NCI-H1105 (cell line): ENCODE results near the gene PPOX.

Source experiments
- DNase-seq: peaks from one replicate; lab custom pipeline; 2025; lab: John Stamatoyannopoulos, UW

PPOX gene

DNA sequence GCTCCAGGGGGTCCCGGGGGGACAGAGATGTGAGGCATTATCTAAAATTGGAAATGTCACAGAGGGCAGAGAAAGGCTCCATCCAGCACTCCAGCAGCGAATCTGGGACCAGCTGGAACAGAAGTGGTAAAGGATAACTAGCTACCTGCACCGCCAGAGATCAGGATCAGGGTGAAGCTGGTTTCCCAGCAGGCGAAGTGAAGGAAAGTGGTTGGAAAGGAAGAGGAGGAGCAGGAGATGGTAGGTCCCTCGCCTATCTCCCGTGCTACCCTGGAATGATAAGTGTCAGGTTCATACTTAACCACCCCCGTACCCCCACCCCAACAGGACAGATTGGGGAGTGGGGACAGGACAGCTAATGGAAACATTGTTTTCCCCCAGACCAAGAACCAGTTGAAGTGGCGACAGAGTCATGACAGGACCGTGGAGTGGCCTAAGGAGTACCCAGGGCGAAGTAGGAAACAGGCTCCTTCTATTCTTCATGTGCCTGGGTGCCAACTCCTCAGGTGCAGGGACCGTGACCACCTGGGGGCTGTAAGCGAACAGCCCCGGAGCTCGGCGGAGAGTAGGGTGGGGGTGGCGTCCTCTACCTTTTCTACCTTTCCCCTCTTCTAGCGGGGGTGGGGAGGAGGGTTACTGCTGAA lies 10.4 kb downstream of the PPOX start:
- DNase-seq, result no peak

- peak; percentile 75 for DNase-seq
Observed at GRCh38 chr1:161177112-161177935, 11.1 kb downstream of the PPOX start, which contains the start of gene B4GALT3. B4GALT3 (minus strand) TSS chr1:161177507; CDS start chr1:161176060, 1,447 bp downstream.

DNA sequence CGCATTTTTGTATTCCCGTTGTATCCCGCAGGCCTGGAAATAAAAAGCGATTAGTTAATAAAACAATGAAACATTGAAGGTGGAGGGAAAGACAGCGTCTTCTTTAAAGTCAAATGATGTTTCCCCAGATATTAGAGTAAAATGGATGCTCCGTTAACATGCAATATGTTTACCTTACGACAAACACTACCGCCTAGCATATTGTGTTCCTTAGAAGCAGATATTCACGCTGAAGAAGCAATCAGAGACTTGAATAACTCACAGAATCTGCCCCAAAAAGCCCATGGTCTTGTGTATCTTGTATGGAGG lies 11.7 kb downstream of the PPOX start:
- no peak for DNase-seq

- DNase-seq, result no peak
Observed at GRCh38 chr1:161179698-161180097, 13.5 kb downstream of the PPOX start.

DNA sequence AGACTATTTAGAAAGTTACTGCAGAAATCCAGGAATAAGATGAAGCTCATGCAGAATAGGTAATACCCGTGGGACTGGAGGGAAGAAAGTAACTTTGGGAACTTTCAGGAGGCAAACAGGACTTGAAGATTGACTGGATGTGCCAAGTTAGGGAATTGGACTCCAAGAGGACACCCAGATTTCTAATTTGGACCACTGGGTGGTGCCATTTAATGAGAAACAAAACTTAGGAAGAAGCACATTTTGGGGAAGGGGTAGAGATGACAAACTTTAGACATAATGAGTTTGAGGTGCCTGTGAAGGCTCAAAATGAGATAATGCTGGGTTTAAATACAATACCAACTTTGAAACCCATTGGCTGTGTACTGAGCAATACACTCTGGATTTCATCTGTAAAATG lies 14.4 kb downstream of the PPOX start:
- DNase-seq, result no peak

- DNase-seq, result no peak
Observed at GRCh38 chr1:161182214-161182613, 16.0 kb downstream of the PPOX start.

GRCh38 chr1:161185282-161185682 lies 19.1 kb downstream of the PPOX start:
- no peak for DNase-seq

DNA sequence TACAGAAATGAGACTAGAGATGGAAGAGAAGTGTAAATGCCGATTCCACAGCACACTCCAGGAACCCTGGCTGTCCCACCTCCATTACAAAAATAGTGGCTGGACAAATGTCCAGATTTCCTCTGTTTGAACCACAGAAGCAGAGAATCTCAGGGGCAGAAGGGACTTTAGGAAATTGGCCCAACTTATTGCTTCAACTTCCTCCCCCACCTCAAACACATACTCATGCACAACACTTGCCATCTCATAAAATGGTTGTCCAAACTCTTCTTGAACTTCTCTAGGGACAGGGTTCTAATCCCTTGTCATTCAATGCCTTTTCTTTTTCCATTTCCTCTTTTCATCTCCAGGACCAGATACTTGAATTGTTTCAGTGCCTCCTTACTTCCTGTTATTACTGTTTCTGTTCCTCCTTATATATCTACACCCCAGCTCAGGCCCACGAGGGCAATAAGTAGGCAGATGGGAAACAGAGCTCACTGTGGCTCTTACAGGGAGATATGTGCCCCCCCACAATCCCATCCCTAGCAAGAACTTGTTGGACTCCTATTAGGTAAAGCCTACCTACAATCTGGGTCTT lies 19.6 kb downstream of the PPOX start:
- no peak for DNase-seq

- DNase-seq, result no peak
Observed at GRCh38 chr1:161187311-161187710, 21.1 kb downstream of the PPOX start.

- no peak for DNase-seq
Observed at GRCh38 chr1:161188381-161188780, 22.2 kb downstream of the PPOX start.

DNA sequence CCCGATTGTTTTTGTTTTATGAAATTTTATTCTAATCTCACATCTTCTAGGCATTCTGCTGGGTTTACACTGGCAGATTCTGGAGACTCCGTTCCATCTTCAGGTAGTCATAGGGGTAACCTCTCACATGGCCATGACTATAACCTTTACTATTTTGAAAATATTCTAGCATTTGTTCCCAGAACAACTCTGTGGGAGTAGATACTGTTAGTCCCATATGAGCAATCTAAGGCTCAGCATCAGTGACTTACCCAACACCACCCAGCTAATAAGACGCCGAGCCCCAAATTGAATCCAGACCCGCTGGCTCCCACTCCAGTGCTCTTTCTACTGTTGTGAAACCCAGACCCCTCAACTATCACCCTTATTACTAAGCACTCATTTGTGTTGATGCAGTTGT lies 22.8 kb downstream of the PPOX start:
- no peak for DNase-seq

GRCh38 chr1:161190962-161191521 lies 24.8 kb downstream of the PPOX start:
- no peak for DNase-seq

- DNase-seq, result no peak
Observed at GRCh38 chr1:161191971-161192370, 25.7 kb downstream of the PPOX start.

GRCh38 chr1:161192476-161193465 lies 26.5 kb downstream of the PPOX start:
- peak; percentile 64 for DNase-seq

GRCh38 chr1:161193561-161194235 lies 27.5 kb downstream of the PPOX start:
- DNase-seq, result no peak

DNA sequence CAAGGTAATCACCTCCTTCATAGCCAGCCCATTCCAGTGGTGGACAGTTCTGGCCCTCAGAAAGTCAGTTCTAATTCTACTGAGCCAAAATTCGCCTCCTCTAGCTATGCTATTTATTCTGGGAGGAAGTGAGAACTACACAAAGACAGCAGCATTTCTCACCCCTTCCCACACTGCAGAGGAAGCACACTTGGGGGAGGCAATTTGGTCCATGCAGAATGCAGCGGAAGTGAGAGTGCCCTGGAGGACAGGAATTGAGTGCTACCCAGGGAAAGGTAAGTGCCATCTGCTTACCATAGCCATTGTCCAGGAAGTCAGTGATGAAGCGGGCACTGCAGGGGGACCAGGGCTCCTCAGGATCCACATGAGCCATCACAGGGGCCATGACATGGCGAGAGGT lies 28.9 kb downstream of the PPOX start:
- no peak for DNase-seq

- no peak for DNase-seq
Observed at GRCh38 chr1:161196111-161196510, 29.9 kb downstream of the PPOX start.

- no peak for DNase-seq
Observed at GRCh38 chr1:161196521-161197451, 30.6 kb downstream of the PPOX start.

GRCh38 chr1:161197560-161198193 lies 31.5 kb downstream of the PPOX start:
- DNase-seq, result no peak
